HTR-8/SVneo (cell line): Measurements from ENCODE around the gene TAF5.
"Not testable (repeated sequence)": the region's sequence is repeated elsewhere in the genome, so short reads cannot be mapped to it uniquely, and the experiment has no call there.

ENCODE experiments used
- DNase-seq: peaks from one replicate; pipeline ENCODE4 v3.0.0; 2011; ENCODE audit warnings: low spot score, mixed read lengths; ENCODE audit not compliant: insufficient read length
- FAIRE-seq: peaks from 2 replicates; lab custom pipeline; 2011; peaks lifted over from hg19 to GRCh38; lab: Jason Lieb, UNC

Gene TAF5

GRCh38 chr10:103397191-103397825, 29.5 kb downstream of the TAF5 start:
- DNase-seq (no peak), FAIRE-seq (no peak)

GRCh38 chr10:103413564-103413963, 45.8 kb downstream of the TAF5 start:
- DNase-seq (no peak), FAIRE-seq (no peak)

GRCh38 chr10:103415581-103415980, 47.8 kb downstream of the TAF5 start:
- FAIRE-seq (no peak), DNase-seq (no peak)

- DNase-seq (peak; percentile 59), FAIRE-seq (no peak)
Measured at GRCh38 chr10:103416436-103417147, 48.8 kb downstream of the TAF5 start.

- FAIRE-seq, DNase-seq: not testable (repeated sequence)
Measured at GRCh38 chr10:103417148-103417469, 49.3 kb downstream of the TAF5 start.

- DNase-seq: no peak
Measured at GRCh38 chr10:103417601-103418000, 49.8 kb downstream of the TAF5 start.

GRCh38 chr10:103419101-103419500, 51.3 kb downstream of the TAF5 start:
- DNase-seq (no peak), FAIRE-seq (no peak)

More at GRCh38 chr10:103417601-103418000, 49.8 kb downstream of the TAF5 start:
- no peak for FAIRE-seq

GRCh38 chr10:103423748-103424147, 56.0 kb downstream of the TAF5 start:
- no peak for FAIRE-seq
- no peak for DNase-seq

- no peak for FAIRE-seq
- no peak for DNase-seq
Measured at GRCh38 chr10:103427866-103428265, 60.1 kb downstream of the TAF5 start.

GRCh38 chr10:103428989-103429643, 61.3 kb downstream of the TAF5 start:
- DNase-seq (no peak), FAIRE-seq (no peak)

GRCh38 chr10:103429647-103430046, 61.9 kb downstream of the TAF5 start:
- DNase-seq (no peak), FAIRE-seq (no peak)

- no peak for FAIRE-seq
Measured at GRCh38 chr10:103431902-103432301, 64.1 kb downstream of the TAF5 start.

GRCh38 chr10:103433858-103434257, 66.1 kb downstream of the TAF5 start:
- DNase-seq (no peak), FAIRE-seq (no peak)

More at GRCh38 chr10:103431902-103432301, 64.1 kb downstream of the TAF5 start:
- no peak for DNase-seq
